NCI-H510A treated with DMSO at 0.1 percent for 48 hours (cell line): ENCODE data around the gene HINFP.

Experiments used
- DNase-seq: peaks from one replicate; lab custom pipeline; 2025; lab: John Stamatoyannopoulos, UW

The HINFP gene, protein sequence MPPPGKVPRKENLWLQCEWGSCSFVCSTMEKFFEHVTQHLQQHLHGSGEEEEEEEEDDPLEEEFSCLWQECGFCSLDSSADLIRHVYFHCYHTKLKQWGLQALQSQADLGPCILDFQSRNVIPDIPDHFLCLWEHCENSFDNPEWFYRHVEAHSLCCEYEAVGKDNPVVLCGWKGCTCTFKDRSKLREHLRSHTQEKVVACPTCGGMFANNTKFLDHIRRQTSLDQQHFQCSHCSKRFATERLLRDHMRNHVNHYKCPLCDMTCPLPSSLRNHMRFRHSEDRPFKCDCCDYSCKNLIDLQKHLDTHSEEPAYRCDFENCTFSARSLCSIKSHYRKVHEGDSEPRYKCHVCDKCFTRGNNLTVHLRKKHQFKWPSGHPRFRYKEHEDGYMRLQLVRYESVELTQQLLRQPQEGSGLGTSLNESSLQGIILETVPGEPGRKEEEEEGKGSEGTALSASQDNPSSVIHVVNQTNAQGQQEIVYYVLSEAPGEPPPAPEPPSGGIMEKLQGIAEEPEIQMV

DNA sequence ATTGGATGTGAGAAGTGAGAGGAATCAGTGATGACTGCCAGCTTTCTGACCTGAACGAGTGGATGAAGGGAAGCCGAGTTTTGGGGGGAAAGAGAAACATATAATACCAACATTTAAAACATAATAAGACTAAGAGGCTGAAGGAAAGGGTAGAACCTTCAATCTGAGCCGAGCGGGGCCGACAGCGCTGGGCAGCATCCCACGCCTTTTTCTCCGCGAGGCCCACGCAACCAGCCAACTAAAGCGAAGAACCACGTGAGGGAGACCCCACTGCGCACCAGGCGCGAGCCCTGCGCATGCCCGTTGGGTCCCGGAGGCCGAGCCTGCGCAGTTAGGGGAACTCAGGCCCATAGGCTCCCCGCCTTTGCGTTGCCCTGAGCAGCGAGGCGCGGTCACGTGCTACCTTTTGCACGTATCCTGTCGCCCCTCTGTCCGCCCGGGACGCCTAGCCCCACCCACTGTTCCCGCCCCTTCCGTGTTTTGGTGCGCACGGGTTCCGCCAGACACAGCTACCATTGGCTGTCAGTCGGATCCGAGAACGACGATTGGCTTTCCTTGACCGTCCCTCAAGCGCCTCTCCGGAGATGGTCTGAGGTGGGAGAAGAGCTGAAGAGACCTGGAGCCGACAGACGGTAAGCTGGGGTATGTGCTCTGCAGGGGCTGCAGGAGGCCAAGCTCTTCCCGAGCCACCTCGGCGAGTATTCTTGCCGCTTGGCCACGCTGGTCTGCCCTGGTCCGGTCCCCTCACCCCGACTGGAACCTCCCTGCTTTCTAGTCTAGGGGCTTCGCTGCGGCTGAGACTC lies at the start of gene HINFP:
TSS of gene HINFP (plus strand) at position 573 of the 803 bp plus-strand sequence. CDS start 5,365 bp downstream, outside the sequence.
- peak; percentile 96 for DNase-seq

DNA sequence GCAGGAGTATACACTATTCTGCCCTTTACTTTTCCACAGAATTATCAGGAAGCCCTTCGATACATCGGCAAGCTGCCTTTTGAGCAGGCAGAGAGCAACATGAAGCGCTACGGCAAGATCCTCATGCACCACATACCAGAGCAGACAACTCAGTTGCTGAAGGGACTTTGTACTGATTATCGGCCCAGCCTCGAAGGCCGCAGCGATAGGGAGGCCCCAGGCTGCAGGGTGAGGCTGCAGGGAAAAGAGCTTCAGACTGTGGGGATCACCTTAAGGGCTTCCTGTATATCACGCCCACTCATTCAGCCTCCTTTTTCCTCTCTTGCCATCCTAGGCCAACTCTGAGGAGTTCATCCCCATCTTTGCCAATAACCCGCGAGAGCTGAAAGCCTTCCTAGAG lies 43.5 kb upstream of the HINFP start:
- DNase-seq: no peak

DNA sequence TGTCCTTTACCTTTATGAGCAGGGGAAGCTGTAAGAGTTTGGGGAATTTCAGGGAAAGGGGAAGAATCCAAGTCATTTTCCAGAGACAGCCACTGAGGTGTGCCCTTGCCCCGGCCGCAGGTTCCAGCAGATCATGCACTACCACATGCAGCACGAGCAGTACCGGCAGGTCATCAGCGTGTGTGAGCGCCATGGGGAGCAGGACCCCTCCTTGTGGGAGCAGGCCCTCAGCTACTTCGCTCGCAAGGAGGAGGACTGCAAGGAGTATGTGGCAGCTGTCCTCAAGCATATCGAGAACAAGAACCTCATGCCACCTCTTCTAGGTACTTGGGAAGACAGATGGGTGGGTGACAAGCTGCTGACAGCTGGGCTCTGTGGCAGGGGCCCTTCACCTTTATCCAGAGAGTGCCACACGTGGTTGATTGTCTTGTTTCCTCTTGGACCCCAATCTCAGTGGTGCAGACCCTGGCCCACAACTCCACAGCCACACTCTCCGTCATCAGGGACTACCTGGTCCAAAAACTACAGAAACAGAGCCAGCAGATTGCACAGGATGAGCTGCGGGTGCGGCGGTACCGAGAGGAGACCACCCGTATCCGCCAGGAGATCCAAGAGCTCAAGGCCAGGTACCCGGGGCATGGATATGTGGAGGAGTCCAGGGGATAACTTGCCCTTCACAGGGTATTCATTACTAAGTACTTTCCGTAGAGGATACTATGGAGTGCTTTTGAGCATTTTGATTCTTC lies 42.5 kb upstream of the HINFP start:
- DNase-seq: no peak

DNA sequence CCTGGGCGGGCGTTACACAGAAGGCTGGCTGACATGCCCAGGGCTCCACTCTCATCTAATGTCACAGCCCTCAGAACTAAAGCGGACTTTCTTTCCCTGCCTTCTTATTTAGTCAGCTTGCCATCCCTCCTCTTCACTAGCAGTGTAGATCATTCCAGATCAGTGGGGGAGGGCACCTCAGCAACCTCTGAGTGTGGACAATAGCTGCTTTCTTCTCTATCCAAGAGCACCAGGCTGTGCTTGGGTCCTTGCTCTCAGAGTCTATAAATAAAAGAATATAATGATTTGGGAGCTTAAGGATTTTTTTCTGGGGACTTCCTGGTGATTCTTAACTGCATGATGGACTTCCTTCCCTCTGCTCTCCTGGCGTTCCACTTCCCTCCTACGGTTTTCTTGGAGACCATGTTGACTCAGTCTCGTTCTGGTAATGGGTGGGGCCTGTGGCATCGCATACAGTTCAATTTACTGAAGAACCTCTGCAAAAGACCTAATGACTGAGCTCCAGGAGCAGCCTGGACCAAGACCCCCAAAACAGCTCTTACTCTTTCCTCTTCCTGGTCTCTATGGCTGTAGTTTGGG lies 39.6 kb upstream of the HINFP start:
- DNase-seq: no peak

DNA sequence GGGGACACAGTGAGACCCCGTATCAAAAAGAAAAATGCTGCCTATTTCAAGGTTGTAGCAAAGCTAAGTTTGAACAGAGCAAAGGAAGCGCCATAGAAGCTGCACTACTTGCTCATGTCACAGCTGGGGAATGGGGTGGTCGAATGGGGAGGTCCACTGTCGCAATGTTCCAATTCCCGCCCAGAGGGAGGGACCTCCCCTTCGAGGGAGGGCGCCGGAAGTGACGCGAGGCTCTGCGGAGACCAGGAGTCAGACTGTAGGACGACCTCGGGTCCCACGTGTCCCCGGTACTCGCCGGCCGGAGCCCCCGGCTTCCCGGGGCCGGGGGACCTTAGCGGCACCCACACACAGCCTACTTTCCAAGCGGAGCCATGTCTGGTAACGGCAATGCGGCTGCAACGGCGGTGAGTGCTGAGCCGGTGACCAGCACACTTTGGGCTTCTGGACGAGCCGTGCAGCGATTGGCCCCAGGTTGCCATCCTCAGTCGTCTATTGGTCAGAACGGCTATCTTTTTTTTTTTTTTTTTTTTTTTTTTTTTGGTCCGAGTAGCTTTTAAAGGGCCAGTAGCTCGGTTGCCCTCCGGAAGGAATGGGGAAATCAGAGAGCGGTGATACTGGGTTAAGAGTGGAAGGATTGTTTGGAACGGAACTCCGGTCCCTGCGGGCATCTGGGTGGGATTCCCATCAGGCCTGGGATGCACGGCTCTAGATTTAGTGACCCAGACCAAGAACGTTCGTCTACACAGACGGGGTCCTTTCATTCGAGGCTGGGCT lies 36.5 kb upstream of the HINFP start, which contains the start of gene HMBS:
TSS of gene HMBS (plus strand) at position 219 of the 774 bp plus-strand sequence. CDS start at position 372, 153 bp downstream.
- DNase-seq: peak; percentile 92

DNA sequence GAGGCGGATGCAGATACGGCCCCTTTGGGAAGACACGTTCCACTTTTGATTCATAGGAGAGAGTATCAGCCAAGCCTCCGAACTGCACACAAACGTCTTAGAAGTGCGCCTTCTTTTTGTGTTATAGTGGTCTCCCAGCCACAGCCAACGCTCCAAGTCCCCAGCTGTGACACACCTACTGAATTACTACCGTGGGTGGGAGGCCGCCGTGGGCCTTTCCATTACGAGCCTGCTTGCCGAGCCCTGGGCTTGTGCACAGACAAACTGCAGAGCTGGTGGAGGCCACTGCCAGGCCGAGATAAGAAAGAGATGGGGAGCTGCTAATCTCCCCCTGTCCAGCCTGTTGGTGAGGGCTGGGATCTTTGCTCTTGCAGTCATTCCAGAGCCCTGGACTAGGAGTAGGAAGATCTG lies 35.9 kb upstream of the HINFP start:
- no peak for DNase-seq

DNA sequence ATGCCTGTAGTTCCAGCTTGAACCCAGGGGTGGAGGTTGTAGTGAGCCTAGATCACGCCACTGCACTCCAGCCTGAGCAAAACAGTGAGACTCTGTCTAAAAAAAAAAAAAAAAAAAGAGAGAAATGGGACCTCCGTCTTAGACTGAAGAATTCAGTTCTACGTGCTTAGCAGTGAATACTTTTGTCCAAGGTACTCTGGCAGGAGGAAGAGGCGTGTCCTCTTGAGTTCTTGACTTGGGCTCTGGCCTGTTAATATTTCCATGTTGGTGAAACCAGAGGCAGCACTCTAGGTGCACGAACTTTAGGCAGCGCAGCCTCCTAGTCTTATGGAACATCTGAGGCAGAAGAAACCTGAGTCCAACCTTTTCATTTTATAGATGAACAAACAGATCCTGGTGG lies 34.3 kb upstream of the HINFP start:
- DNase-seq: no peak

DNA sequence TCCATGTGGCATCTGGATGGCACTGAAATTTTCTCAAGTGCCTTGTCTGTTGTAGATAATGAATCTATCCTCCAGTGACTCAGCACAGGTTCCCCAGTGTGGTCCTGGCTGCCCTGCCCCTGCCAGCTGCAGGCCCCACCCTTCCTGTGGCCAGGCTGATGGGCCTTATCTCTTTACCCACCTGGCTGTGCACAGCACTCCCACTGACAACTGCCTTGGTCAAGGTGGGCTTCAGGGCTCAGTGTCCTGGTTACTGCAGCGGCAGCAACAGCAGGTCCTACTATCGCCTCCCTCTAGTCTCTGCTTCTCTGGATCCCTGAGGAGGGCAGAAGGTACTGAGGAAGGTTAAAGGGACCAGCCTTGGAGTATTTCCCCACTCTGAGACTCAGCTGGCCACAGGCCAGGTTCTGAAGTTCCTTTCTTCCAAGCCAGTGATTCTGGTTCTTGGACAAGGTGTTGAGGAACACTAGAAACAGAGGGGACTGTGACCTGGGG lies 33.6 kb upstream of the HINFP start:
- no peak for DNase-seq

DNA sequence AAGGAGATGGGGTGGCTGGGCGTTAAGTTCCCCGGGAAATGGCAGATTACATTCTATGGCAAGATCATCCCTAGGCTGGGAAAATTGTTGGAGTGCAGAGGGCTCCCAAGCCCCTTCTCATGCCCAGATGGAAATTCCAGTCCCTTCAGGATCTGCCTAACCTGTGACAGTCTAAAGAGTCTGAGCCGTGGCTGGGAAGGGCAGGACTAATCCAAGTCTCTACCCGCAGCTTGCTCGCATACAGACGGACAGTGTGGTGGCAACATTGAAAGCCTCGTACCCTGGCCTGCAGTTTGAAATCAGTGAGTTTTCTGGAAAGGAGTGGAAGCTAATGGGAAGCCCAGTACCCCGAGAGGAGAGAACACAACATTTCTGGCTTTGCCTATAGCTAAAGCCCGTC lies 33.0 kb upstream of the HINFP start:
- DNase-seq: no peak

DNA sequence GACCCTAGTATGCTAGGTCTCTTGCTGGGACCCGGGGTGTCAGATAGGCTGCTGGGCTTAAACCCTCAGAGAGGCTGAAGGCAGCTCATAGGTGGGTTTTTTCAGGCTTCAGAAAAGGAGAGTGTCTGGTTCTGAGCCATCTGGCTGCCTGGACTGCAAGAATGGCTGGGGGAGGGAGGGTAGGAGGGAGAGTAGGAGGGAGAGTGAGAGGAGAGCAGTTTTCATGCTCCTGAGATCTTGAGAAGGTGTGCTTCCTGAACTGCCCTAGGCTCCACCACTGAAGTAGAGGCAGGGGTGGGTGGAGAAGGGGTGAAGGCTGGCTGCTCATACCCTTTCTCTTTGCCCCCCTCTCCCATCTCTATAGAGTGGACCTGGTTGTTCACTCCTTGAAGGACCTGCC lies 32.1 kb upstream of the HINFP start:
- no peak for DNase-seq

DNA sequence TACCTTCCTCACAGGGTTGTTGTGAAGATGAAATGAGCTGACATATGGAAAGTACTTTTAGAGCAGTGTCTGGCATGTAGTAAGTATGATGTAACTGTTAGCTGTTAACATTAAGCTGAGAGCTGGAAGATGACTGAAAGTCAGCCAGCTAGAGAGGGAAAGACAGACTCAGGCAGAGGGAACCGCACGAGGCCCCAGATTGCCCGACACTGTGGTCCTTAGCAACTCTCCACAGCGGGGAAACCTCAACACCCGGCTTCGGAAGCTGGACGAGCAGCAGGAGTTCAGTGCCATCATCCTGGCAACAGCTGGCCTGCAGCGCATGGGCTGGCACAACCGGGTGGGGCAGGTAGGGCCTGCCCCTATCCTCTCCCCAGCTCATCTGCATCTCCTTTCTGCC lies 30.2 kb upstream of the HINFP start:
- DNase-seq: no peak

DNA sequence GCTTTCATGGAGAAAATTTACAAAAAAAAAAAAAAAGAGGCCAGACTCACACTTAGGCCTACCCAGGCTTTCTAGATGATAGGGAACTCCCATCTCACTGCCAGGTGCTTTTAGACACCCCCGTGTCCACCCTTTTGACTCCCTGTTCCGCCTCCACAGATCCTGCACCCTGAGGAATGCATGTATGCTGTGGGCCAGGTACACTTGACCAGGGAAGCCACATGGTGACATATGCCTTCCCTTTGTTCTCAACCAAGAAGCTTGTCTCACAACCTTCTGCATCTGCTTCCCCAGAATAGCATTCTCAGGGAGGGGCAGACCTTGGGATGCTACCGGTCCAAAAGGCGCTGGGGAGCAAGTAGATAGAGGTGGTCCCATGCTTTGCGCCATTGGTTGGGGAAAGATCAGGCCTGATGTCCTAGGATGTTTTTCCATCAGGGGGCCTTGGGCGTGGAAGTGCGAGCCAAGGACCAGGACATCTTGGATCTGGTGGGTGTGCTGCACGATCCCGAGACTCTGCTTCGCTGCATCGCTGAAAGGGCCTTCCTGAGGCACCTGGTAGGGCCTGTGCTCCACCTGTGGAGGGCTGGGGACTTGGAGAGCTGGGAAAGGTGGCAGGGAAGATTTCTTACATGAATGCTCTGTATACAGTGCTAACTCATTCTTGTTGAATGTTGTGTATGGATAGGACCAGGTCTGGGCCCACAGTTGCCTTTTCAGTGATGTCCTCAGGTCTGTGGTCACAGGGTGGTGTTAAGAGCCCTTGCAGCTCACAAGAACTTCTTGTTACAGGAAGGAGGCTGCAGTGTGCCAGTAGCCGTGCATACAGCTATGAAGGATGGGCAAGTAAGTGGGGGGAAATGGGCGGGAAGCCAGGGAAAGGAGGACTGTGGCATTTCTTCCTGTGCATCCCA lies 29.2 kb upstream of the HINFP start:
- no peak for DNase-seq

DNA sequence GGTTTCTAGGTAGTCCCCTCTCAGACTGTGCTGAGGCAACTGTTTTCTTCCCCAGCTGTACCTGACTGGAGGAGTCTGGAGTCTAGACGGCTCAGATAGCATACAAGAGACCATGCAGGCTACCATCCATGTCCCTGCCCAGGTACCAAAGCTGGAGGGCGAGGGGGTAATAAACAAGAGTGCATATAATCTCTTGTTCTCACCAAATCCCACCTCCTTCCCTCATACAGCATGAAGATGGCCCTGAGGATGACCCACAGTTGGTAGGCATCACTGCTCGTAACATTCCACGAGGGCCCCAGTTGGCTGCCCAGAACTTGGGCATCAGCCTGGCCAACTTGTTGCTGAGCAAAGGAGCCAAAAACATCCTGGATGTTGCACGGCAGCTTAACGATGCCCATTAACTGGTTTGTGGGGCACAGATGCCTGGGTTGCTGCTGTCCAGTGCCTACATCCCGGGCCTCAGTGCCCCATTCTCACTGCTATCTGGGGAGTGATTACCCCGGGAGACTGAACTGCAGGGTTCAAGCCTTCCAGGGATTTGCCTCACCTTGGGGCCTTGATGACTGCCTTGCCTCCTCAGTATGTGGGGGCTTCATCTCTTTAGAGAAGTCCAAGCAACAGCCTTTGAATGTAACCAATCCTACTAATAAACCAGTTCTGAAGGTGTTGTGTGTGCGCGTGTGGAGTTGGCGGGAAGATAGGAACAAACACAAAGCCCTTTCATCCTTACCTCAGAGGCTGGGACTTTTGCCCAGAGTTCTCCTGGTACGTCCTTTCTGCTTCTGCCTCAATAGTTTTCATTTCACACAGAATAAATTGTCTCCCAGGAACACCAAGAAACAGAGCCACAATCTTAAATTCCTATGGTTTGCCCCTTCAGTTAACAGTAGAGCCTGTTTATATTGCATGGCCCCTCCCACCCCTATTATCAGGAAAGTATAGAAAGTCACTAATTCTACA lies 28.2 kb upstream of the HINFP start:
- DNase-seq: no peak

DNA sequence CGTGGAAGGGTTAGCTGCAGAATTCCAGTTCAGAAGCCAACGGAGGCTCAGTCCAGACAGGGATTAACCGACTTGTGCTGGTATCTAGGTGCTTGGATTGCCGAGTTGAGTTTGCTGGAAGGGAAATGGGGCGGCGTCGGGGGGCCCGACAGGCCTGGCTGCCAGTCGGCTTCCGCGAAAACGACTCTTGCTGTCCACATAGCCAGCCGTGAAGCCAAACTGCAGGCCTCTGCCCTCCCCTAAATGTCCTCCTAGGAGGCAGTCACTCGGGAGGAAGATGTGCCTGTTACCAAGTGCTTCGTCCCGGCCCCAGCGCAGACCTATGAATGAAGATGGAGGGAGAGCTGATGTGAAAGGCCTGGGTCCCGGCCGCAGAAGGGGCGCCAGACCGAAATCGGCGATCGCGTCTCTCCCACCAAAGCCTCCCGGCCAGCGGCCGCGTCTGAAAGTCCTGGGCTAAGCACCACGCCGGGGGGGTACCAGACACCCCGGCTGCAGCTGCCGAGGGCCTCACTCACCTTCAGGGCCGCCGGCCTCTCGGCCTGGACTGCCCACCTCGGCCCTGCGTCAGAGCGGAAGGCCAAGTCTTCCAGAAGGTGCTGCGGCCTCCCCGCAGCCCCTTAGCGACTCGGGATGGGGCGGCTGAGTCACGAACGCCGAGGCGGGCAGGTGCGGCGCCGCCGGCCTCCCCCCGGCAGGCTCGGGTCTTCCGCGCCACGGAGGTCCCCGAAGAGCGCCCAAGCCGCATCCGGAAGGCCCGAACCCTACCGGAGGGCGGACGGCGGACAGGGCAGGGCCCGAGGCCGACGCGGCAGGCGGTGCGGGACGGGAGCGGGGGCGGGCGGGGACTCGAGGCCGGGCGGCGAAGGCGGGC lies 27.2 kb upstream of the HINFP start:
- DNase-seq: peak; percentile 14

DNA sequence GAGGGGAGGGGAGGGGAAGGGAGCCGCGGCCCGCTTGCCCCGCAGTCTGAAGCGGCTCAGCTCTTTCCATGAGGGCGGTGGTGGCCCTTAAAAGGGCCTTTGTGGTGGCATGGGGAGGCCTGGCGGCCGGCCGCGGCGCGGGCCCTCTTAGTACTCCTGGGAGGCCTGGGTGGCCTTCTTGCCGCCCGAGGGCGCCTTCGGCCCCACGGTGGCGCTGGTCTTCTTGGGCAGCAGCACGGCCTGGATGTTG lies 26.6 kb upstream of the HINFP start:
- peak; percentile 34 for DNase-seq

DNA sequence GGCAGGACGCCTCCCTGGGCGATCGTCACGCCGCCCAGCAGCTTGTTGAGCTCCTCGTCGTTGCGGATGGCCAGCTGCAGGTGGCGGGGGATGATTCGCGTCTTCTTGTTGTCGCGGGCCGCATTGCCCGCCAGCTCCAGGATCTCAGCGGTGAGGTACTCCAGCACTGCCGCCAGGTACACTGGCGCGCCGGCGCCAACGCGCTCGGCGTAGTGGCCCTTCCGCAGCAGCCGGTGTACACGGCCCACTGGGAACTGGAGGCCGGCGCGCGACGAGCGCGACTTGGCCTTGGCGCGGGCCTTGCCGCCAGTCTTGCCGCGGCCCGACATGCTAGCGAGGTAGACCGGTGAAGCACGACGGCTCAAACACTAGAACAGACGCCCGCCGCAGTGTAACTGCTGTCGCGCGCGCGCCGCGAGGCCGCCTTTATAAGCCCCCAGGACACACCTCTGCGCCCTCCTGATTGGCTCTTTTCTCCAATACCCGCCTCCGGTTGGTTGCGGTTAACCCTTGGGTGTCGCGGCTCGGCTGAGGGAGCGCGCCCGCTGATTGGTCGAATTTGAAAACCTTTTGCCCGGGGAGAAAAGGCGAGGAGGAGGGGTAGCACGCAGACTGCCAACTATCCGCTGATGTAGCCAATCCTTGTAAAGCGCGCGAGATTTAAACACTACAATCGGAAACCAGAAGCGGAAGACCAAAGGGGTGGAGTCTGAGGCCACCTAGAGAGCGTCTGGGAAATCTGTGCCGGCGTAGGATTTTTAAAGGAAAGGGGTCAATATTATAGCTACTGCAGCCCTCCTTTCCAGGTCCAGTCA lies 26.1 kb upstream of the HINFP start:
- peak; percentile 99 for DNase-seq

DNA sequence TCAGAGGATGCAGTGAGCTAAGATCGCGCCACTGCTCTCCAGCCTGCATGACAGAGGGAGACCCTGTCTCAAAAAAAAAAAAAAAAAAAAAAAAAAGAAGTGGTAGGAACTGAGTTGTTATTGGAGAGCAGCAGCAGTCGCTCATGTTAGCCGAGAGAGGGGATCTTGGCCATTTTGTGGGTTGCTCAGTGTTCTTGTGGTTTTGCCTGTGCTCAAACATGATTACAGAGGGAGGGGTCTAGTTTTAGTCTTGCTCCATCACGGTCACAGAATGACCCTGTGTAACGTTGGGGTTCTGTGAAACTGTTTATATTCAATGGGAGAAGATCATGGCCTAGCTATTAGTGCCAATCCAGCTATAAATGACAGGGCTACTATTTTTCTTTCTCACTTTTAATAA lies 21.7 kb upstream of the HINFP start:
- DNase-seq: no peak
